HG03457 (cell line): ENCODE data around the gene GET4.

Source experiments
- ATAC-seq: cut with Tn5 transposase; IDR thresholded peaks from one replicate; pipeline ENCODE4 v1.9.1; 2021; ENCODE audit warnings: moderate number of reproducible peaks; ENCODE audit not compliant: unreplicated experiment

The GET4 gene

GRCh38 chr7:885261-885892 is 9.0 kb downstream of the GET4 start:
- ATAC-seq = no peak

GRCh38 chr7:885893-886625 is 9.7 kb downstream of the GET4 start:
- ATAC-seq = no peak

- ATAC-seq = no peak
These were observed 10.5 kb downstream of the GET4 start for GRCh38 chr7:886626-887487.

- no peak for ATAC-seq
These were observed 11.1 kb downstream of the GET4 start for GRCh38 chr7:887488-887820.

- no peak for ATAC-seq
These were observed 12.0 kb downstream of the GET4 start for GRCh38 chr7:888081-889024.

- no peak for ATAC-seq
These were observed 12.7 kb downstream of the GET4 start for GRCh38 chr7:889025-889390.

GRCh38 chr7:889391-889790 is 13.0 kb downstream of the GET4 start:
- ATAC-seq = no peak

- no peak for ATAC-seq
These were observed 14.5 kb downstream of the GET4 start for GRCh38 chr7:890868-891267.

GRCh38 chr7:891291-891690 is 14.9 kb downstream of the GET4 start:
- ATAC-seq = no peak

- ATAC-seq = no peak
These were observed 15.5 kb downstream of the GET4 start for GRCh38 chr7:891805-892204.

GRCh38 chr7:892648-893593 is 16.6 kb downstream of the GET4 start:
- ATAC-seq = no peak

GRCh38 chr7:893686-894085 is 17.3 kb downstream of the GET4 start:
- no peak for ATAC-seq

GRCh38 chr7:894164-894867 is 18.0 kb downstream of the GET4 start:
- no peak for ATAC-seq

GRCh38 chr7:894927-895450 is 18.6 kb downstream of the GET4 start:
- no peak for ATAC-seq

- no peak for ATAC-seq
These were observed 19.2 kb downstream of the GET4 start for GRCh38 chr7:895451-896052.

GRCh38 chr7:896346-897075 is 20.2 kb downstream of the GET4 start:
- no peak for ATAC-seq

- ATAC-seq = no peak
These were observed 20.7 kb downstream of the GET4 start for GRCh38 chr7:897086-897485.
